ELF-1 (cell line): ENCODE results near the gene FBXW8.

Experiments used
- DNase-seq: peaks from one replicate; pipeline ENCODE4 v3.0.0-alpha.2; 2016; ENCODE audit warnings: low read depth, low spot score

Gene FBXW8

GRCh38 chr12:116910645-116911451, at the start of gene FBXW8:
Gene FBXW8, plus strand, starts transcription at chr12:116910950. Its CDS starts 88 bp downstream, at chr12:116911038.
- peak; percentile 83 for DNase-seq

- peak; percentile 37 for DNase-seq
These were observed 49.4 kb upstream of the FBXW8 start for GRCh38 chr12:116861320-116861719.

- DNase-seq = no peak
These were observed 48.6 kb upstream of the FBXW8 start for GRCh38 chr12:116862167-116862566.

- DNase-seq = peak; percentile 81
These were observed 47.4 kb upstream of the FBXW8 start for GRCh38 chr12:116863275-116863767.

- no peak for DNase-seq
These were observed 46.2 kb upstream of the FBXW8 start for GRCh38 chr12:116864371-116865160.

GRCh38 chr12:116867523-116867922, 43.2 kb upstream of the FBXW8 start:
- no peak for DNase-seq

GRCh38 chr12:116870306-116870705, 40.4 kb upstream of the FBXW8 start:
- DNase-seq = no peak

- no peak for DNase-seq
These were observed 36.3 kb upstream of the FBXW8 start for GRCh38 chr12:116874324-116874995.

- DNase-seq = peak; percentile 71
These were observed 34.4 kb upstream of the FBXW8 start for GRCh38 chr12:116876151-116876869.

GRCh38 chr12:116878567-116879508, 31.9 kb upstream of the FBXW8 start:
- peak; percentile 73 for DNase-seq

GRCh38 chr12:116879509-116880212, 31.1 kb upstream of the FBXW8 start:
- DNase-seq = peak; percentile 14

GRCh38 chr12:116880213-116880816, 30.4 kb upstream of the FBXW8 start:
- DNase-seq = no peak

- DNase-seq = peak; percentile 77
These were observed 29.9 kb upstream of the FBXW8 start for GRCh38 chr12:116880817-116881324.

GRCh38 chr12:116881325-116881876, 29.3 kb upstream of the FBXW8 start, which contains the start of gene HRK:
Gene HRK, minus strand, starts transcription at chr12:116881441. Its CDS starts 134 bp downstream, at chr12:116881307.
- DNase-seq = peak; percentile 14

- DNase-seq = no peak
These were observed 28.8 kb upstream of the FBXW8 start for GRCh38 chr12:116881877-116882507.

- no peak for DNase-seq
These were observed 28.0 kb upstream of the FBXW8 start for GRCh38 chr12:116882742-116883141.

GRCh38 chr12:116884871-116885270, 25.9 kb upstream of the FBXW8 start:
- DNase-seq = no peak

GRCh38 chr12:116885491-116885890, 25.3 kb upstream of the FBXW8 start:
- no peak for DNase-seq
